PC-9 (cell line): ENCODE results near the gene SUOX. TPM values are rescaled to one million over a fixed set of nuclear protein-coding genes. Genes with fewer than 3 reads are reported as not detected.

ENCODE experiments used
- BruUV-seq: library from RNA; stranded (reverse); fragments of 400-500 nt; replicated peaks from 2 replicates; lab custom pipeline; 2021; lab: Mats Ljungman, UMichigan
- CTCF ChIA-PET: fragments of 300-600 bp; sonication (Branson Sonifier 250); formaldehyde crosslinking; loops from one replicate; lab custom pipeline; 2022; ENCODE audit warnings: antibody characterized with exemption; lab: Charles Lee
- POLR2A ChIA-PET: fragments of 300-600 bp; sonication (Branson Sonifier 250); formaldehyde crosslinking; loops from one replicate; lab custom pipeline; 2022; ENCODE audit warnings: antibody characterized with exemption; ENCODE audit not compliant: unreplicated experiment; lab: Charles Lee
- DNase-seq, 2 experiments: peaks; one replicate each; pipeline versions ENCODE4 v3.0.0 to v3.0.0-alpha.2; 2015 to 2022; ENCODE audit warnings: mixed read lengths in 1 of 2
- H2AFZ ChIP-seq: fragments of 200-600 bp; sonication (generic); 2 replicates; pipeline ENCODE4 v1.8.1; 2017; ENCODE audit warnings: antibody characterized with exemption
- H3F3A ChIP-seq: fragments of 200-600 bp; sonication (generic); 2 replicates; pipeline ENCODE4 v1.8.1; 2017; ENCODE audit warnings: antibody characterized with exemption, mild to moderate bottlenecking, low read depth; ENCODE audit not compliant: insufficient read depth
- H3K27ac ChIP-seq: fragments of 200-600 bp; sonication (generic); 2 replicates; pipeline ENCODE4 v1.6.1; 2016; ENCODE audit warnings: mixed run types
- H3K27me3 ChIP-seq: fragments of 200-600 bp; sonication (generic); 2 replicates; pipeline ENCODE4 v1.6.1; 2016; ENCODE audit warnings: low read depth, mixed run types; ENCODE audit not compliant: insufficient read depth
- H3K36me3 ChIP-seq: fragments of 200-600 bp; sonication (generic); 2 replicates; pipeline ENCODE4 v1.6.1; 2016; ENCODE audit warnings: low read depth, mixed run types
- H3K4me1 ChIP-seq: fragments of 200-600 bp; sonication (generic); replicated peaks from 2 replicates; pipeline ENCODE4 v1.6.1; 2016; ENCODE audit warnings: mixed run types; ENCODE audit not compliant: insufficient read depth
- H3K4me2 ChIP-seq: fragments of 200-600 bp; sonication (generic); 2 replicates; pipeline ENCODE4 v1.6.1; 2017; ENCODE audit warnings: mixed run types
- H3K4me3 ChIP-seq: fragments of 200-600 bp; sonication (generic); 2 replicates; pipeline ENCODE4 v1.6.1; 2016; ENCODE audit warnings: mixed run types
- H3K79me2 ChIP-seq: fragments of 200-600 bp; sonication (generic); 2 replicates; pipeline ENCODE4 v1.6.1; 2017; ENCODE audit warnings: low read depth, mixed run types
- H3K9me2 ChIP-seq: fragments of 200-600 bp; sonication (generic); 2 replicates; pipeline ENCODE4 v1.8.1; 2017; ENCODE audit warnings: mild to moderate bottlenecking; ENCODE audit not compliant: insufficient read depth
- H3K9me3 ChIP-seq: fragments of 200-600 bp; sonication (generic); 2 replicates; pipeline ENCODE4 v1.8.1; 2016; ENCODE audit warnings: low read depth; ENCODE audit not compliant: insufficient read depth
- H4K20me1 ChIP-seq: fragments of 200-600 bp; sonication (generic); 2 replicates; pipeline ENCODE4 v1.8.1; 2017; ENCODE audit not compliant: insufficient read depth
- CTCF ChIP-seq: fragments of 200-600 bp; sonication (generic); conservative IDR thresholded peaks from 2 replicates; pipeline ENCODE4 v1.6.1; 2017; ENCODE audit warnings: mixed run types, antibody characterized with exemption, mild to moderate bottlenecking, moderate library complexity
- EZH2 ChIP-seq: fragments of 200-600 bp; sonication (generic); IDR thresholded peaks from 2 replicates; pipeline ENCODE4 v1.8.0; 2017; ENCODE audit warnings: antibody characterized with exemption, low read depth
- intact Hi-C: fragments of 100-400 bp; cut with micrococcal nuclease; formaldehyde crosslinking; loops from one replicate; pipeline ENCODE4 v1.10.0; 2022; ENCODE audit not compliant: unreplicated experiment
- total RNA-seq: library from RNA; stranded (reverse); gene quantifications from 2 replicates; pipeline ENCODE4 v1.2.3, GENCODE V29; 2021

The SUOX gene
- total RNA-seq, 1 experiment from 2014 or later = 22.7 TPM

GRCh38 chr12:55965240-55965639 lies 31.8 kb upstream of the SUOX start:
- Histone ChIP-seq H3K9me3 (no peaks in the 10 kb centered on the region), H3K4me2 (no peak overlapping the region), H3K27ac (no peak overlapping the region), H3K36me3 (peaks cover 10% of the 10 kb centered on the region; the same call in 1 of the 2 replicates), H3F3A (peaks cover 7% of the 10 kb centered on the region; the same call in 1 of the 2 replicates), H3K9me2 (no peaks in the 10 kb centered on the region), H2AFZ (no peak overlapping the region), H3K79me2 (peaks cover 21% of the 10 kb centered on the region), H3K4me3 (no peak overlapping the region), H3K27me3 (no peaks in the 10 kb centered on the region), H4K20me1 (no peaks in the 10 kb centered on the region), H3K4me1 (peaks cover 21% of the 10 kb centered on the region)
- ChIA-PET POLR2A (no interaction called here), CTCF (no interaction called here)
- no TSS peak for BruUV-seq
- intact Hi-C loops = no loop called here
- no peak for DNase-seq
- no peak for TF ChIP-seq EZH2
- TF ChIP-seq CTCF = no peak

- H3K9me3 ChIP-seq = no peaks in the 10 kb centered on the region
- peaks cover 22% of the 10 kb centered on the region for H3K4me1 ChIP-seq
- peak within 1 kb of the TSS; percentile 49 for H3K27ac ChIP-seq
- H3K4me2 ChIP-seq = peak within 1 kb of the TSS; percentile 95
- DNase-seq = no peak
- TSS peak; percentile 85 for BruUV-seq
- H3K36me3 ChIP-seq = peaks cover 10% of the 10 kb centered on the region; the same call in 1 of the 2 replicates
- H2AFZ ChIP-seq = peak within 1 kb of the TSS; percentile 97
- peaks cover 21% of the 10 kb centered on the region for H3K79me2 ChIP-seq
- peaks cover 7% of the 10 kb centered on the region; the same call in 1 of the 2 replicates for H3F3A ChIP-seq
- no peaks in the 10 kb centered on the region for H3K9me2 ChIP-seq
- intact Hi-C loops = no loop called here
- TF ChIP-seq CTCF = no peak
- TF ChIP-seq EZH2 = no peak
- H3K27me3 ChIP-seq = no peaks in the 10 kb centered on the region
- peak within 1 kb of the TSS; percentile 90 for H3K4me3 ChIP-seq
- ChIA-PET POLR2A (interaction anchor here (0.5 to 0.7 kb wide), 2 partner anchors 103 to 116 kb away, joined by 3 to 8 read pairs; no protein-coding TSS in a partner anchor), CTCF (interaction anchor here (0.5 kb wide), 1 partner anchor 135 kb away, joined by 7 read pairs; no protein-coding TSS in a partner anchor)
- H4K20me1 ChIP-seq = no peaks in the 10 kb centered on the region
Observed at GRCh38 chr12:55965941-55966407, 31.1 kb upstream of the SUOX start, which contains the start of gene PMEL. TSS of gene PMEL (minus strand) at chr12:55966042. CDS start at chr12:55966011, 31 bp downstream.

- H3K9me2 ChIP-seq = no peaks in the 10 kb centered on the region
- no peaks in the 10 kb centered on the region for H3K9me3 ChIP-seq
- peak; percentile 68 to 93 for DNase-seq
- H3K4me3 ChIP-seq = peak within 1 kb of the TSS; percentile 90
- H2AFZ ChIP-seq = peak within 1 kb of the TSS; percentile 97
- BruUV-seq = TSS peak; percentile 62
- H3K27me3 ChIP-seq = no peaks in the 10 kb centered on the region
- H3K36me3 ChIP-seq = peaks cover 10% of the 10 kb centered on the region; the same call in 1 of the 2 replicates
- peak within 1 kb of the TSS; percentile 49 for H3K27ac ChIP-seq
- H3K79me2 ChIP-seq = peaks cover 21% of the 10 kb centered on the region
- TF ChIP-seq EZH2 (no peak), CTCF (no peak)
- H3F3A ChIP-seq = peaks cover 11% of the 10 kb centered on the region
- H4K20me1 ChIP-seq = no peaks in the 10 kb centered on the region
- intact Hi-C loops = no loop called here
- H3K4me1 ChIP-seq = peaks cover 28% of the 10 kb centered on the region
- POLR2A ChIA-PET = interaction anchor here (0.5 to 0.7 kb wide), 2 partner anchors 103 to 115 kb away, joined by 3 to 8 read pairs; no protein-coding TSS in a partner anchor
- CTCF ChIA-PET = interaction anchor here (0.5 kb wide), 1 partner anchor 136 kb away, joined by 7 read pairs; no protein-coding TSS in a partner anchor
- H3K4me2 ChIP-seq = peak within 1 kb of the TSS; percentile 95
Observed at GRCh38 chr12:55966408-55967281, 30.4 kb upstream of the SUOX start, which contains the start of gene CDK2. TSS of gene CDK2 (plus strand) at chr12:55966830. CDS start at chr12:55967009, 179 bp downstream.
